Measurements from ENCODE around the gene SEC14L5.
"Not testable (repeated sequence)": the region's sequence is repeated elsewhere in the genome, so short reads cannot be mapped to it uniquely, and the experiment has no call there.

SEC14L5 gene

GRCh38 chr16:4931381-4931780, 26.7 kb upstream of the SEC14L5 start:
- DNase-seq = no peak

- no peak for DNase-seq
Measured at GRCh38 chr16:4933433-4933832, 24.7 kb upstream of the SEC14L5 start.

GRCh38 chr16:4933871-4934395, 24.2 kb upstream of the SEC14L5 start:
- DNase-seq = no peak

GRCh38 chr16:4934591-4934990, 23.5 kb upstream of the SEC14L5 start:
- no peak for DNase-seq

GRCh38 chr16:4935241-4935855, 22.8 kb upstream of the SEC14L5 start:
- no peak for DNase-seq

- DNase-seq = no peak
Measured at GRCh38 chr16:4936181-4936990, 21.7 kb upstream of the SEC14L5 start.

- peak; percentile 27 for DNase-seq
Measured at GRCh38 chr16:4936991-4937781, 20.9 kb upstream of the SEC14L5 start, which contains the start of gene PPL. PPL (minus strand) TSS chr16:4937148; CDS start chr16:4937045, 103 bp downstream.

GRCh38 chr16:4937782-4938682, 20.1 kb upstream of the SEC14L5 start:
- DNase-seq = no peak

- no peak for DNase-seq
Measured at GRCh38 chr16:4938683-4939030, 19.5 kb upstream of the SEC14L5 start.

GRCh38 chr16:4940719-4941118, 17.4 kb upstream of the SEC14L5 start:
- no peak for DNase-seq

GRCh38 chr16:4942481-4942880, 15.6 kb upstream of the SEC14L5 start:
- no peak for DNase-seq

- DNase-seq = peak; percentile 50
Measured at GRCh38 chr16:4944333-4945281, 13.5 kb upstream of the SEC14L5 start.

GRCh38 chr16:4945560-4946502, 12.3 kb upstream of the SEC14L5 start:
- no peak for DNase-seq

- no peak for DNase-seq
Measured at GRCh38 chr16:4946917-4947316, 11.2 kb upstream of the SEC14L5 start.

- DNase-seq = no peak
Measured at GRCh38 chr16:4947722-4948503, 10.2 kb upstream of the SEC14L5 start.

GRCh38 chr16:4948903-4949766, 9.0 kb upstream of the SEC14L5 start:
- DNase-seq = no peak

- DNase-seq = no peak
Measured at GRCh38 chr16:4949986-4950385, 8.1 kb upstream of the SEC14L5 start.

GRCh38 chr16:4951583-4951982, 6.5 kb upstream of the SEC14L5 start:
- not testable (repeated sequence) for DNase-seq

All from NCI-H1436 treated with DMSO at 0.1 percent for 48 hours (cell line).